Activated effector memory CD4-positive, alpha-beta T cell treated with anti-CD3 and anti-CD28 coated beads, Interleukin-2, amount 50 U/mL, for 16 hours (primary cell): ENCODE results near the gene ASS1.
"Not testable (repeated sequence)": the region's sequence is repeated elsewhere in the genome, so short reads cannot be mapped to it uniquely, and the experiment has no call there.

Experiments
- DNase-seq: peaks from one replicate; pipeline ENCODE4 v3.0.0-alpha.2; 2020

The ASS1 gene

DNA sequence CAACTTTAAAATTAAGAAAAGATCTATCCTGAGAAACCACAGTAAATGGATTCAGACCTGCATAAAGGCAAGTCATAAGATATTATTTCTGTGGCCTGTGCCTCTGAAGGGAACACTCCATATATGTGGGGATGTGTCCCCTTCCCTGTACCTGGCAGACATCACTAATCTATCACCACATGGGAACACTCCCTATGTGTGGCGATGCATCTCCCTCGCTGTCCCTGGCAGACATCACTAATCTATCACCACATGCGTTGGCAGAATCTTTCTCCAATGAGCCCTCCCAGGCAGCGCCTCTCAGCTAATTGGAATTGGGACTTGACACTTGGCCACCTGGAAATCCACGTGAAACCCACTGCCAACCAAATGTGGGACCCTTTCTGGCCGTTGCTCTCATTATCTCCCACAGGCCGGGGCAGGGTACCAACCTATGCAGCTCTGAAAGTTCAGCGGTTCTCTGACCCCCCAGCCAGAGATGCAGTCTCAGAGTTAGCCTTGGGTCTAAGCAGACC, 25.2 kb upstream of the ASS1 start:
- DNase-seq: no peak

DNA sequence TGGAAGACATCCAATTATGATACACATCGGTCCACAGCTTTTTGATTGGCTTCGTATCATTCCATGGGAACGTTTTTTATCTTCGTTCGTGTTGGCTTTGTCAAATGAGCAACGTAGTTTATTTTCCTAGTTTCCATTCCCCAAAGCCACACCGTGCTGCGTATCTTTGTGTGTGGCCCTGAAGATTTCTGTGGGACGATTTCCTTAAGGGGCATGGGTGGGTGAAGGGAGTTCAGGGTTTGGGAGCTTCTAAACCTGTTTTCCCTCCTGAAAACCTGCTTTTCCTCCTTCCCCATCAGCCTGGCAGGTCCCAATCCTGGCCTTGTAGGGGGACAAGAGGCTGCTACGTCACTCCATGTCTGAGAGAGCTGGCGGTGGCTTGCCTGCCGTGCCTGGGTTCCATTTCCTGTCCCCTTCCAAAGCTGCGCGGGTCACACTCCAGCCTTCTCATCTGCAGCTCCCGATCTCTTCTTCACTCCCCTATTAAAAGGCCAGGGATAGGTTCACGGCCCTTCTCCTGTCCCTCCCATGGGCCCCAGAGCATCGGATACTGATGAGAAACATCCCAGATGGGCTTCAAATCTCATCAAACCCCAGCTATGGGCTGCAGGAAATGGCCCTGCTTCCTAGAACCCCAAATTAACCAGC, 23.5 kb upstream of the ASS1 start:
- no peak for DNase-seq

DNA sequence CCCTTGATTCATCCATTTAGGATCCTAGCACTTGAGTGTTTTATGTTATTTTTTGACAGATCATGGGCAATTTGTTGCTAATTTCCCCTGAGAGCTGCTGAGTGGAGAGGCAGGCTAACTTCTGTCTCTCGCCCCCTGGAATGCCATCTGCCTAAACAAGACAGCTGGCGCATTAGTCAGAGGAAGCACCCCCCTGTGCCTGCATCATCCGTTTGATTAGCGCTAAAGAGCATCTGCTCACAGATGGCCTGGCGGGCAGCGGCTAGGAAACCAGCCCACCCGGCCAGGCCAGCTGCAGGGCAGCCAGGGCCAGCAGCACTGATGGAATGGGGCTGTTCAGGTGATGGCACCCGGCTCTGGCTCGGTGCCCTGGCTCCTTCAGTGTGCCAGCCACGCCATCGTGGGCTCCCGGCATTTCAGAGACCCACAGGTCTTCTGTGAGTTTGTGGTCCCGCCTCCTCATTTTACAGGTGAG, 22.9 kb upstream of the ASS1 start:
- no peak for DNase-seq

DNA sequence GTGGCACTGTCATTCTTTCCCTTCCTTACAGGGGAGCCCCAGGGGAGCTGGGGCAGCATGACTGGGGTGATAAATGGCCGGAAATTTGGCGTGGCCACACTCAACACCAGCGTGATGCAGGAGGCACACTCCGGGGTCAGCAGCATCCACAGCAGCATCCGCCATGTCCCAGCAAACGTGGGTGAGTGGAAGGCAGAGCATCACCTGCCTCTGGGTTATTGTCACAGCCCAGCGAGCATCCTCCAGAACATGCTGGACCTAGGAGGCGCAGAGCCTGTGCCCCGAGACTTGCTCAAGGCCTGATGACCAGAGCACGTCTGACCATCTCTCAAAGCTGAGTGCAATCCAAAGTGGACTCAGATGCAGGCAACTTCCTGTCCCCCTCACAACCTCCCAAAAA, 22.2 kb upstream of the ASS1 start:
- DNase-seq: no peak

DNA sequence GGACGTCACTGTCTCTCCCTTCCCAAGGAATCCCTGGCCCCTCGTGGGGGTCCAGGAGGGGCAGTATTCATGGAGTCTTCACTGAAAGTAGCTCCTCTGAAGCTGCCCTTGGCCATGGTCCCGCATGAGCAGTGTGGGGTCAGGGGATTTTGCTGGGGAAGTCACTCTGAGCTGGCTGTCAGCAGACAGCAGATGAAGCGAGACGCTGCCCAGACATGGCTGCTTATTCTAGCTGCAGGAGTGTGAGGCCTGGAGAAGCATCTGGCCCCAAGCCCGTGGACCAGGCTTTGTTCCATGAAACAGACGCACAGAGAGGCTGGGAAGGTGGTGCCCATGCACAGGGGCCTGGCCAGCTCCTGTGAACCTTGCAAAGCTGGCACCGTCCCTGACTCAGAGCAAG, 21.5 kb upstream of the ASS1 start:
- no peak for DNase-seq

DNA sequence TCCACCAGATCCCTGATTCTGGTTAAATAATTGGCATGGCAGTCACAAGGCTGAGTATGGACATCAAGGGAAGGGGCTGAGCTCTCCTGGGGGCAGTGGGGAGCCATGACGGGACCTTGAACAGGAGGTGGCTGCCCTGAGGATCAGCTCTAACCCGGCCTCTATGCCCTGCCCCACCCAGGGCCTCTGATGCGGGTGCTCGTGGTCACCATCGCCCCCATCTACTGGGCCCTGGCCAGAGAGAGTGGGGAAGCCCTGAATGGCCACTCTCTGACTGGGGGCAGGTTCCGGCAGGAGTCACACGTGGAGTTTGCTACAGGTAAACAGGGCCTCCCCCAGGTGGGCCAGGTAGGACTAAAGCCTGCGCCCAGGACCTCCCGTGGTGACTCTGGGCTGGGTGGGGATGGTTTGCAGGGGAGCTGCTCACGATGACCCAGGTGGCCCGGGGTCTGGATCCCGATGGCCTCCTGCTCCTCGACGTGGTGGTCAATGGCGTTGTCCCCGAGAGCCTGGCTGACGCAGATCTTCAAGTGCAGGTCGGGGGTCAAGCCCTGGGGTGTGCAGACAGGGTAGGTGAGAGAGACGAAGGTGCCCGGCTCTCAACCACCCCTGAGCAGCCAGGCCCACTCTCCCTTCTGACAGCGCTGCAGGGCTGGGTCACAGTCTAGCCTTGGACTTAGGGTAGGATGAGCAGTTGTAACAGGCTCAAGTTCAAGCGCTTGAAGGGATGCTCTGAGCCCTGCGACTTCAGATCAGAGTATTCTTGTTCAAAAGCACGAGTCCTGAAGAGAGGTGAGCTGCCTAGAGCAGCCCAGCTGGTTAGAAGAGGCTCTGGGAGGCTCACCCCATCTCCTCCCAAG, 19.9 kb upstream of the ASS1 start:
- no peak for DNase-seq

DNA sequence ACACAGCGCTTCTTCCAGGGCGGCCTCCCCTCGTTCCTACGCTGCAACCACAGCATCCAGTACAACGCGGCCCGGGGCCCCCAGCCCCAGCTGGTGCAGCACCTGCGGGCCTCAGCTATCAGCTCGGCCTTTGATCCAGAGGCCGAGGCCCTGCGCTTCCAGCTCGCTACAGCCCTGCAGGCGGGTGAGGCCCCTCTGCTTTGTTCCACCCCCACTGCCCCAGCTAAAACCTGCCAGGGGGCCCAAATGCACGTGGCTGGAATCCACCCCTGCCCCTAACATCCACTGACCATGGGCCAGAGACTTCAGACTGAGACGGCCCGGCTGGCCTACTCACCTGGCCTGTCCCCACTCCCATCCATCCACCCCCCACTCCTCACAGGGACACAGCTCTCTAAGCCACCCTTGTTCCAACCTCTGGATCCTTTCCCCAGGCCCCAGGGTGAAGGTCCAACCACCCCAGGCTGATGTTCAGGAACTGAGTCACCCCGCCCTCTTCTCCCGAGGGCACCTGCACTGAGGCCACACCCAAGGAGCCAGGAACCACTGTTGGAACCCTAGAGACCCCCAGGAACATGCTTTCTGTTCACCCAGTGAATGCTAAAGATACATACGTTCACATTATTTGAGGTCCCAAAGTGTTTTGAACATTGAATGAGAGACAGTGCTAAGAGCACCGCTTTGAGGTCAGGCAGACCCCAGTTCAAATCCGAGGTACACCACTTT, 18.9 kb upstream of the ASS1 start:
- DNase-seq: no peak

DNA sequence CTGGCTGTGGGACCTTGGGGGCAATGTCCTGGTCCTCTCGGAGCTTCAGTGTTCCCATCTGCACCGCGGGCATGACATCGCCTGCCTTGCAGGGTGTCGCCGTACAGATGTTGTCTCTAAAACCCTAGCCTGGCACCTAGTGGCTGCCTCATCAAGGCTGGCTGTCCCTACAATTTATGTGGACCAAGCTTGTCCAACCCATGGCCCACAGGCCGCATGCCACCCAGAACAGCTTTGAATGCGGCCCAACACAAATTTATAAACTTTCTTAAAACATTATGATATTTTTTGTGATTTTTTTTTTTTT, 18.3 kb upstream of the ASS1 start:
- DNase-seq: no peak

DNA sequence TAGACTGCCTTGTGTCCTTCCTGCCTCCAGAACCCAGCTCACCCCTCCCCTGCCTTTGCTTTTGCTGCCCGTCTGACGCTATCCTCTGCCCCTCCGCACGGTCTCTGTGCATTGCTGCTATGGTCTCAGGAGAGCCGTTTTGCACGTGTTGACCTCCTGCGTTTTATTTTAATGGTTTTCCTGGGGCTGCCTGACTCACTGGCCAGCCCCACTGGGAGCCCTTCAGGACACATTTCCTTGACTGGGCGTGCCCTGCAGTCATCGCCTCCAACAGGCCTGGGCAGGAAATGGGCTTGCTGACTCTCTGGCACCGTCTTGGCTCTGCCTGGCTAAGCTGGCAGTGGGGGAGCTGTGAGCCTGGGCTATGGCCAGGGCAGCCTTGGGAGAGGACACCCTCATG, 17.9 kb upstream of the ASS1 start:
- DNase-seq: no peak

DNA sequence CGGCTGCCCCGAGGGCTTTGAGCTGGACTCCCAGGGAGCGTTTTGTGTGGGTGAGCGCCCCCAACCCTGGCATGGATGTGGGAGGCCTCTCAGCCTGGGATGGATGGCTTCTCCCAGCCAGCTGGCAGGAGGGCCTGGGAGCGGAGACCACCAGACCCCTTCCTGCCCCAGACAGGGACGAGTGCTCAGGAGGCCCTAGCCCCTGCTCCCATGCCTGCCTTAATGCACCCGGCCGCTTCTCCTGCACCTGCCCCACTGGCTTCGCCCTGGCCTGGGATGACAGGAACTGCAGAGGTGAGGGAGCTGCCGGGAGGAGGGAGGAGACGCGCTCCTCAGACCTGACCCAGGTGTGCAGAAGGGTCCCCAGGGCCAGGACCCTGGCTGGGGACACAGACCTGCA, 17.4 kb upstream of the ASS1 start:
- DNase-seq: no peak

DNA sequence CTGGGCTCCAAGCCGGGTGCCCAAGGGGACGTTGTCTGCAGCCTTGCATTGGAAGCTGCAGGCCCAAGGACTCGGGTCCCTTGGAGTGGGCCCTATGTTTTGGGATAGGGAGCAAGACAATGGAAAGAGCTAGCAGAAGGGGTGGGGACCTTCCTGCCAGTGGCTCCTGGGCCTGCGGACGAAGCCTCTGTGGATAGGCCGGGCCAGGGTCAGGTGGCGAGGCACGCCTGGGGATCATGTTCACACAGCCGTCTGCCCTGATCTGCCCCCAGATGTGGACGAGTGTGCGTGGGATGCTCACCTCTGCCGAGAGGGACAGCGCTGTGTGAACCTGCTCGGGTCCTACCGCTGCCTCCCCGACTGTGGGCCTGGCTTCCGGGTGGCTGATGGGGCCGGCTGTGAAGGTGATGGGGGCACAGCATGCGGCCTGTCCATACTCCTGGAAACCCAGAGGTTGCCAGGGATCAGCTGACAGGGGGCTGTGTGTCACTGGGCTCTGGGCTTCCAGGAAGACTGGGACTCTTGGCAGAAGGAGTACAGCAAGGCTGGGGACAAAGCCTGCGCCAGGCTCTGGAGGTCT, 16.6 kb upstream of the ASS1 start:
- no peak for DNase-seq

DNA sequence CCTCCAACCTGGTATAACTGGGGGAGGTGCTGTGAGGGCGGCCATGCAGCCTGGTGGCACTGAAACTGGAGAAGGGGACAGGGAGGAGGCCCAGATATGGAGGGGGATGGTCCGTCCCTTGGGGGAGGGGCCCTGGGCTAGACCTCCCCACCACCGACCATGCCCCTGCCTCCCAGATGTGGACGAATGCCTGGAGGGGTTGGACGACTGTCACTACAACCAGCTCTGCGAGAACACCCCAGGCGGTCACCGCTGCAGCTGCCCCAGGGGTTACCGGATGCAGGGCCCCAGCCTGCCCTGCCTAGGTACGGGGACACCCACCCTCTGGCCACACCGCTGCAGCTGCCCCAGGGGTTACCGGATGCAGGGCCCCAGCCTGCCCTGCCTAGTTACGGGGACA, 15.4 kb upstream of the ASS1 start:
- DNase-seq: no peak

DNA sequence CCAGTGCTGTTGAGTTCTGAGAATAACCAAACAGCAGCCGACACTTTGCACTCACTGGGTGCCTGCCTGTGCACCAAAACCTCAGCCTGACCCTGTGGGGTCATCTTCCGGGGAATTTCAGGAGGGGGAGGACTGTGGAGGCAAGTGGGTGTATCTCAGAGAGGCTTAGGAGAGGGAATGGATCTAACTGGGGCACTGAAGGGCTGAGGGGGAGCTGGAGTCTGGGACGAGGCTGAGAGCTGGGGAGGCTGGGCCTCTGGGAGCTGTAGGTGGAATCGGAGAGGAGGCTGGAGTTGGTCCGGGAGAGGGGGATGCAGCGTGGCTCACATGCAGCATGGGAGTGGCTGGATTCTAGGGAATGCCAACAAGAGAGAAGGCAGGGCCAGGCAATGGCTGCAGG, 14.9 kb upstream of the ASS1 start:
- DNase-seq: no peak

DNA sequence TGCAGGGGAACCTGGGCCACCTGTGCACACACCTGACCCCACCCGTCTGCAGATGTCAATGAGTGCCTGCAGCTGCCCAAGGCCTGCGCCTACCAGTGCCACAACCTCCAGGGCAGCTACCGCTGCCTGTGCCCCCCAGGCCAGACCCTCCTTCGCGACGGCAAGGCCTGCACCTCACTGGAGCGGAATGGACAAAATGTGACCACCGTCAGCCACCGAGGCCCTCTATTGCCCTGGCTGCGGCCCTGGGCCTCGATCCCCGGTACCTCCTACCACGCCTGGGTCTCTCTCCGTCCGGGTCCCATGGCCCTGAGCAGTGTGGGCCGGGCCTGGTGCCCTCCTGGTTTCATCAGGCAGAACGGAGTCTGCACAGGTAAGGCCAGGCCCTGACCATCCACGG, 14.5 kb upstream of the ASS1 start:
- DNase-seq: no peak

DNA sequence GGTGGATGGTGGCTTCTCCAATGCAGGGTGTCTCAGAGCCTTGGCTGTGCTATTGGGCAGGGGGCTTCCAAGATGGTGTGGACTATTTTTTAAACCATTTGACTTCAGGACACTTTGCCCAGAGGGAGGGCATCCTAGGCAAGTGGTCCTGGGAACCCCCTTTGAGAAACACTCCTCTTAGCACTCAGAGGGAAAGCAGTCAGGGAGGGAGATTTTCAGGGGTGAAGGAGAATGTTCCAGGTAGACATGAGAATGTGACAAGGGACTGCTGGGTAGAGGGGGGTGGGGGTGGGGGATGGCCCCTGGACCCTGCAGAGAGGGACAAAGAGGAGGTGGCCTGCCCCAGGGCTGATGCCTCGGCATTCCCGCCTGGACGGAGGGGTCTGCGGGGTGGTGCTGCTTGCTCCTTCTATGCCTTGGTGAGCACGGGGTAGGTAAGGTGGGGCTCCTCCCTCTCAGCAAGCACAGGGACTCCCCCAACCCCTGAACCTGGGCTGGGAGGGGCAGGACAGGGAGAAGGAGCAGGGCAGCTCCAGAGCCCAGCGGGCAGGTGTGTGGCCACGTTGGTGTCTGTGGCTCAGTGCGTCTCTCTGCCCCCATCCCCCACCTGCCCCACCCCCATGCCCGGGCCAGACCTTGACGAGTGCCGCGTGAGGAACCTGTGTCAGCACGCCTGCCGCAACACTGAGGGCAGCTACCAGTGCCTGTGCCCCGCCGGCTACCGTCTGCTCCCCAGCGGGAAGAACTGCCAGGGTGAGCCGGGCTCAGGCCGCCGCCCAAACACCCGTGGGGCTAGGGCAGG, 13.8 kb upstream of the ASS1 start:
- DNase-seq: no peak

DNA sequence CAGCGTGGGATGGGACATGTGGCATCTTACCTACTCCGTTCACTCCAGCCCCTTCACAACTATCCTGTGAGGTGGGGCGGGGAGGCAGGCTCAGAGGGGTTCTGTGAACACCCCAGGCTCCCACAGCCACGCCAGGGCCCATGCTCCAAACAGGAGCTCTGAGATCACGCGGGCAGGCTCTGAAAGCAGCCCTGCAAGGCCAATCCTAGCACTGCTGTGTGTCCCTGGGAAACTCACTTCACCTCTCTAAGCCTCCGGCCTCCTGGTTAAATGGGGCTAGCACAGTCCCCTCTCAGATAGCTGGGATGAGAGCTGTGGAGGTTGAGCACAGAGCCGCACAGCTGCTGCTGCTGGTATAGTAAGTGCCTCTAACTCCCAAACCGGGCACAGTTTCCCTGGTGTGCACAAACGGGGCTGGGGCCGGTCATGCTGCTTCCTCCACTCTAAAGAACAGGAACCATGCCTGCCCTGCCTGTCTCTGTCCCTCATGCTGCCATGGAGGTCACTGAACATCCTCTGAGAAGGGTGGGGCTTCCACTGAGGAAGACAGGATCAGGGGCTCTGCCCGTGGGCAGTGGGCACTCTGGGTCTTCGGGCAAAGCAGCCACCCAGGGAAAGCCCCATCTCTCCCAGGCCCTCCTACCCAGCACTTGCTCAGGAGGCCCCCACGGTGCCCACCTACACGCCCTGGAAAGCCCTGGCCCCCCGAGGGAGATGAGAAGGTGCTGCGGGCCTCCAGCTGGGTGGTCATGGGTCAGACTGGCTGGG, 13.0 kb upstream of the ASS1 start:
- no peak for DNase-seq

DNA sequence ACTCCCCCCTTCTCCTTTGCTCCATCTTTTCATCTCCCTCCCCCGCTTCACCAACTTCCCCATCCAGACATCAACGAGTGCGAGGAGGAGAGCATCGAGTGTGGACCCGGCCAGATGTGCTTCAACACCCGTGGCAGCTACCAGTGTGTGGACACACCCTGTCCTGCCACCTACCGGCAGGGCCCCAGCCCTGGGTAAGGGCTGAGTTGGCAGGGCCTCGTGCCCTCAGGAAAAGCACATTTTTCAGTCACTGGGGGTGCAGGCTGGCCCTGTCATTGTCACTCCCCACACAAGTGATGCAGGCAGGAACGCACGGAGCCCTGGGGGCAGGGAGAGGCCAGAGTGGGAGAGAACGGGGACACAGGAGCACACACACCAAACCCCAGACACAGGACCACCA, 12.4 kb upstream of the ASS1 start:
- no peak for DNase-seq

DNA sequence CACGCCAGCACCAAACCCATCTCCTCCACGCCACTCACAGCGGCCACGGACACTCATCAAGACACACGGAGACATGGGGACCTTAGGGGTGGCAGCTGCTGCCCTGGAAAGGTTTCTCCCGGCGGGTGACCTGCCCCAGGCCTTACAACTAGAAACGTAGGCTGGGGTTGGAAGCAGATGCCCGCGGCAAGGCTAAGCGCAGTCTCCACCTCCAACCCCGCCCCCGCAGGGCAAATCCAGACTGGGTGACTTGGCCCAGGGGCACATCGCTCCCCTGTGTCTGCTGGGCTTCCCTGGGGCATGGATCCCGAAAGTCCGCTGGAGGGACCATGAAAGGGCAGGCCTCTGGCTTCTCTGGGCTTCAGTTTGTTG, 12.0 kb upstream of the ASS1 start:
- no peak for DNase-seq

DNA sequence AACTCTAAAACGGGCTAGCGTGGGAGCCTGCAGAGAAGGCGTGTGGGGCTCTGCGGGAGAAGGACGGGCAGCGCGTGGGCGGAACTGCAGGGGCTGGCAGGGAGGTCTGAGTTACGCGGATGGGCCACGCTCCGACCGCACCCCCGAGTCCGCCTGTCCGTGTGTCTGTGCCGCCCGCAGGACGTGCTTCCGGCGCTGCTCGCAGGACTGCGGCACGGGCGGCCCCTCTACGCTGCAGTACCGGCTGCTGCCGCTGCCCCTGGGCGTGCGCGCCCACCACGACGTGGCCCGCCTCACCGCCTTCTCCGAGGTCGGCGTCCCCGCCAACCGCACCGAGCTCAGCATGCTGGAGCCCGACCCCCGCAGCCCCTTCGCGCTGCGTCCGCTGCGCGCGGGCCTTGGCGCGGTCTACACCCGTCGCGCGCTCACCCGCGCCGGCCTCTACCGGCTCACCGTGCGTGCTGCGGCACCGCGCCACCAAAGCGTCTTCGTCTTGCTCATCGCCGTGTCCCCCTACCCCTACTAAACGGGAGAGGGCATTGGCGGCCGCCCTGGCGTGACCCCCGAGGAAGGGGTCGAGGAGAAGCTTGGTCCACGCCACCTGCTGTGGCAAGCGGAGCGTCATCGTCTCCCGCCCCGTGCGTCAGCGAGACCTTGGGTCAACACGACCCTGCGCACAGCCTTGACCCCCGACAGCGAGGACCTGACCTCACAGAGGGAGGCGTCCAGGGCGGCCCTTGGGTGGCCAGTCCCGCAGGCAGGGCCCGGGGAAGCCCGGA, 11.4 kb upstream of the ASS1 start:
- peak; percentile 68 for DNase-seq

DNA sequence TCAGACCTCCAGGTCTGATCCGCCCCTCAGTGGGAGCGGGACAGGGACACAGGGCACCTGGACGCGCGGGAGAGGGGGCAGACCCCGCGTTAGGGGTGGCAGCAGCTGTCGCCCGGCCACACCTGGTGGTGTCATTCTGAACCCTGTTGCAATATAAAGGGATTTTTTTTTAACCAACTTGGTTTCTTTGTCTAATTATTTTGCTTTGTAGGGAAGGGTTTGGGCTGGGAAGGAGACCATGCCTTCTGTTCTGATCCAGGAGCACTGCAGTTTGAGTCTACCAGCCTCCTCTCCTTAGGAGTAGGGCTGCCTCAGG, 10.9 kb upstream of the ASS1 start:
- DNase-seq: no peak

DNA sequence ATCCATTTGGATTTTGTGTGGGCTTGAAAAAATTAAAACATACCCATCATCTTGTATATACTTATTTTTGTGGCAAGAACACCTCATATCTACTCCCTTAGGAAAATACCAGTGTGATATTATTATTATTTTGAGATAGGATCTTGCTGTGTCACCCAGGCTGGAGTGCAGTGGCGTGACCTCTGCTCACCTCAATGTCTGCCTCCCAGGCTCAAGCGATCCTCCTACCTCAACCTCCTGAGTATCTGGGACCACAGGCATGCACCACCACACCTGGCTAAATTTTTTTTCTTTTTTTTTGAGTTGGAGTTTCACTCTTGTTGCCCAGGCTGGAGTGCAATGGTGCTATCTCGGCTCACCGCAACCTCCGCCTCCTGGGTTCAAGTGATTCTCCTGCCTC, 10.1 kb upstream of the ASS1 start:
- not testable (repeated sequence) for DNase-seq
